Retinal pigment epithelial cell (primary cell): ENCODE measurements around the gene SRGAP3.

Experiments
- DNase-seq: peaks from one replicate; pipeline ENCODE4 v3.0.0-alpha.2; 2010; ENCODE audit warnings: low read depth
- H3K4me3 ChIP-seq: 2 replicates; pipeline ENCODE4 v1.5.1; 2011; ENCODE audit warnings: mild to moderate bottlenecking, low read length, control low read depth, moderate library complexity
- TF ChIP-seq, protein P1 (sequence below): conservative IDR thresholded peaks from 2 replicates; pipeline ENCODE4 v1.5.1; 2011; ENCODE audit warnings: low read depth, low read length, control low read depth, inconsistent platforms

SRGAP3 gene

GRCh38 chr3:9059489-9060400 lies 189.7 kb downstream of the SRGAP3 start:
- no peak for DNase-seq
- no peak overlapping the region for H3K4me3 ChIP-seq
- TF ChIP-seq, protein P1, sequence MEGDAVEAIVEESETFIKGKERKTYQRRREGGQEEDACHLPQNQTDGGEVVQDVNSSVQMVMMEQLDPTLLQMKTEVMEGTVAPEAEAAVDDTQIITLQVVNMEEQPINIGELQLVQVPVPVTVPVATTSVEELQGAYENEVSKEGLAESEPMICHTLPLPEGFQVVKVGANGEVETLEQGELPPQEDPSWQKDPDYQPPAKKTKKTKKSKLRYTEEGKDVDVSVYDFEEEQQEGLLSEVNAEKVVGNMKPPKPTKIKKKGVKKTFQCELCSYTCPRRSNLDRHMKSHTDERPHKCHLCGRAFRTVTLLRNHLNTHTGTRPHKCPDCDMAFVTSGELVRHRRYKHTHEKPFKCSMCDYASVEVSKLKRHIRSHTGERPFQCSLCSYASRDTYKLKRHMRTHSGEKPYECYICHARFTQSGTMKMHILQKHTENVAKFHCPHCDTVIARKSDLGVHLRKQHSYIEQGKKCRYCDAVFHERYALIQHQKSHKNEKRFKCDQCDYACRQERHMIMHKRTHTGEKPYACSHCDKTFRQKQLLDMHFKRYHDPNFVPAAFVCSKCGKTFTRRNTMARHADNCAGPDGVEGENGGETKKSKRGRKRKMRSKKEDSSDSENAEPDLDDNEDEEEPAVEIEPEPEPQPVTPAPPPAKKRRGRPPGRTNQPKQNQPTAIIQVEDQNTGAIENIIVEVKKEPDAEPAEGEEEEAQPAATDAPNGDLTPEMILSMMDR: no peak

GRCh38 chr3:9056581-9056980 lies 192.9 kb downstream of the SRGAP3 start:
- H3K4me3 ChIP-seq: no peak overlapping the region
- no peak for DNase-seq
- TF ChIP-seq, protein P1: no peak

GRCh38 chr3:9047452-9048346 lies 201.7 kb downstream of the SRGAP3 start:
- DNase-seq: no peak
- no peak overlapping the region for H3K4me3 ChIP-seq
- TF ChIP-seq, protein P1: no peak

GRCh38 chr3:9045371-9045770 lies 204.1 kb downstream of the SRGAP3 start:
- no peak for DNase-seq
- no peak overlapping the region for H3K4me3 ChIP-seq
- TF ChIP-seq, protein P1: no peak

- TF ChIP-seq, protein P1: no peak
- DNase-seq: no peak
- no peak overlapping the region for H3K4me3 ChIP-seq
Observed at GRCh38 chr3:9043063-9043462, 206.4 kb downstream of the SRGAP3 start.

DNA sequence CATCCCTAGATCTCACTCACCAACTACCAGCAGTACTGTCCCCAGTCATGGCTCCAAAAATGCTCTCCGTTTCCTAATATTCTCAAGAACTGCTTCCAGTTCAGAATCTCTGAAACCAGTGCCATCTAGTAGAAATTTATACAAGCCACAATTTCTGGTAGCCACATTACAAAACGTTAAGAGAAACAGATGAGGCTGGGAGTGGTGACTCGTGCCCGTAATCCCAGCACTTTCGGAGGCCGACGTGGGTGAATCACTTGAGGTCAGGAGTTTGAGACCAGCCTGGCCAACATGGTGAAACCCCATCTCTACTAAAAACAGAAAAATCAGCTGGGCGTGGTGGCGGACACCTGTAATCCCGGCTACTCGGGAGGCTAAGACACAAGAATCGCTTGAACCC lies 207.8 kb downstream of the SRGAP3 start:
- DNase-seq: no peak
- H3K4me3 ChIP-seq: no peak overlapping the region
- TF ChIP-seq, protein P1: no peak
